Amniotic stem cell (primary cell): Measurements from ENCODE around the gene BCAR3.
A peak's percentile ranks its signal among the peaks of the same experiment; 100 is the strongest.

Experiments used
- DNase-seq: peaks from one replicate; lab custom pipeline; 2025; lab: John Stamatoyannopoulos, UW

BCAR3 gene

GRCh38 chr1:93549131-93549530 is 132.5 kb downstream of the BCAR3 start:
- no peak for DNase-seq

GRCh38 chr1:93546162-93546863 is 135.3 kb downstream of the BCAR3 start:
- no peak for DNase-seq

GRCh38 chr1:93542398-93542797 is 139.2 kb downstream of the BCAR3 start:
- DNase-seq: no peak

- no peak for DNase-seq
These were observed 140.6 kb downstream of the BCAR3 start for GRCh38 chr1:93541045-93541444.

- peak; percentile 55 for DNase-seq
These were observed 143.7 kb downstream of the BCAR3 start for GRCh38 chr1:93537924-93538323.

- DNase-seq: no peak
These were observed 144.2 kb downstream of the BCAR3 start for GRCh38 chr1:93537396-93537795.

- DNase-seq: no peak
These were observed 148.0 kb downstream of the BCAR3 start for GRCh38 chr1:93533677-93534076.

- DNase-seq: no peak
These were observed 148.8 kb downstream of the BCAR3 start for GRCh38 chr1:93532780-93533378.

- no peak for DNase-seq
These were observed 150.4 kb downstream of the BCAR3 start for GRCh38 chr1:93531193-93531592.

- DNase-seq: no peak
These were observed 153.2 kb downstream of the BCAR3 start for GRCh38 chr1:93528412-93528811.

GRCh38 chr1:93526431-93526830 is 155.2 kb downstream of the BCAR3 start:
- DNase-seq: no peak

GRCh38 chr1:93525431-93525830 is 156.2 kb downstream of the BCAR3 start:
- no peak for DNase-seq

- no peak for DNase-seq
These were observed 158.9 kb downstream of the BCAR3 start for GRCh38 chr1:93522721-93523120.

GRCh38 chr1:93521618-93522017 is 160.0 kb downstream of the BCAR3 start:
- DNase-seq: no peak

GRCh38 chr1:93519199-93519829 is 162.3 kb downstream of the BCAR3 start:
- DNase-seq: no peak

- DNase-seq: no peak
These were observed 163.1 kb downstream of the BCAR3 start for GRCh38 chr1:93518516-93518915.

- DNase-seq: no peak
These were observed 165.5 kb downstream of the BCAR3 start for GRCh38 chr1:93516164-93516563.
